IMR-90 (cell line): ENCODE data around the gene NUP58. TPM values are rescaled to one million over a fixed set of nuclear protein-coding genes. Genes with fewer than 3 reads are reported as not detected.

Experiments
- ATAC-seq: fragments of 200-7000 bp; cut with Tn5 transposase; 2 replicates; pipeline ENCODE4 v1.9.1; 2020; ENCODE audit warnings: low read depth, mild to moderate bottlenecking, moderate library complexity
- BruUV-seq: library from RNA; stranded (reverse); fragments of 400-500 nt; replicated peaks from 2 replicates; lab custom pipeline; 2021; lab: Mats Ljungman, UMichigan
- CTCF ChIA-PET: fragments of 300-600 bp; formaldehyde crosslinking; extraction: SDS; loops from one replicate; lab custom pipeline; 2021; ENCODE audit warnings: antibody characterized with exemption; lab: Yijun Ruan, JAX
- POLR2A ChIA-PET: fragments of 300-600 bp; sonication (Branson Sonifier 250); formaldehyde crosslinking; loops from one replicate; lab custom pipeline; 2022; ENCODE audit warnings: antibody characterized with exemption; ENCODE audit not compliant: unreplicated experiment; lab: Charles Lee
- DNase-seq: peaks from one replicate; pipeline ENCODE4 v3.0.0; 2013
- H2AFZ ChIP-seq: replicated peaks from 2 replicates; pipeline ENCODE3; 2013; ENCODE audit warnings: low read length, mild to moderate bottlenecking; ENCODE audit not compliant: poor library complexity
- H2AK5ac ChIP-seq: 2 replicates; pipeline ENCODE4 v1.6.1; 2013; ENCODE audit warnings: low read depth, low read length, inconsistent platforms
- H2AK9ac ChIP-seq: replicated peaks from 2 replicates; pipeline ENCODE3; 2013; ENCODE audit warnings: mild to moderate bottlenecking, low read depth, low read length, moderate library complexity; ENCODE audit not compliant: poor library complexity
- H2BK120ac ChIP-seq: 2 replicates; pipeline ENCODE4 v1.6.1; 2013; ENCODE audit warnings: low read depth, low read length, inconsistent platforms
- H2BK15ac ChIP-seq: 3 replicates; pipeline ENCODE4 v1.6.1; 2013; ENCODE audit warnings: low read depth, low read length, inconsistent platforms
- H2BK20ac ChIP-seq: 2 replicates; pipeline ENCODE4 v1.6.1; 2013; ENCODE audit warnings: low read depth, mild to moderate bottlenecking, inconsistent platforms, low read length, moderate library complexity
- H2BK5ac ChIP-seq: 2 replicates; pipeline ENCODE4 v1.6.1; 2013; ENCODE audit warnings: mild to moderate bottlenecking, low read depth, low read length, inconsistent platforms; ENCODE audit not compliant: poor library complexity, severe bottlenecking
- H3K14ac ChIP-seq: replicated peaks from 2 replicates; pipeline ENCODE4 v1.6.1; 2013; ENCODE audit warnings: low read depth, low read length, inconsistent platforms
- H3K18ac ChIP-seq: 2 replicates; pipeline ENCODE4 v1.6.1; 2013; ENCODE audit warnings: low read depth, low read length, control low read depth
- H3K23ac ChIP-seq: 2 replicates; pipeline ENCODE4 v1.6.1; 2013; ENCODE audit warnings: low read depth, low read length, inconsistent platforms
- H3K27ac ChIP-seq: 2 replicates; pipeline ENCODE4 v1.5.1; 2013; ENCODE audit warnings: mild to moderate bottlenecking, control low read depth, low read length; ENCODE audit not compliant: insufficient read depth
- H3K27me3 ChIP-seq: 2 replicates; pipeline ENCODE4 v1.6.1; 2013; ENCODE audit warnings: low read length; ENCODE audit not compliant: control insufficient read depth, insufficient read depth
- H3K36me3 ChIP-seq: 2 replicates; pipeline ENCODE4 v1.6.1; 2013; ENCODE audit warnings: low read length, mixed read lengths; ENCODE audit not compliant: control insufficient read depth, insufficient read depth
- H3K4ac ChIP-seq: 2 replicates; pipeline ENCODE4 v1.6.1; 2013; ENCODE audit warnings: low read depth, low read length, inconsistent platforms
- H3K4me1 ChIP-seq: 2 replicates; pipeline ENCODE4 v1.6.1; 2013; ENCODE audit warnings: low read length, mixed read lengths; ENCODE audit not compliant: control insufficient read depth, insufficient read depth
- H3K4me2 ChIP-seq: 2 replicates; pipeline ENCODE4 v1.6.1; 2013; ENCODE audit warnings: low read depth, mild to moderate bottlenecking, control low read depth, low read length, moderate library complexity
- H3K4me3 ChIP-seq: 2 replicates; pipeline ENCODE4 v1.5.1; 2013; ENCODE audit warnings: low read depth, mild to moderate bottlenecking, control low read depth, low read length, moderate library complexity; ENCODE audit not compliant: insufficient read depth
- H3K56ac ChIP-seq: 2 replicates; pipeline ENCODE4 v1.6.1; 2013; ENCODE audit warnings: low read length, inconsistent platforms; ENCODE audit not compliant: insufficient read depth; ENCODE audit errors: extremely low read depth
- H3K79me1 ChIP-seq, 2 experiments: 2 replicates each; pipeline ENCODE4 v1.6.1; 2013; ENCODE audit warnings: low read length in 2 of 2, inconsistent platforms in 1 of 2, low read depth in 1 of 2
- H3K9ac ChIP-seq: 2 replicates; pipeline ENCODE4 v1.6.1; 2013; ENCODE audit warnings: low read depth, low read length, control low read depth
- H3K9me1 ChIP-seq: 2 replicates; pipeline ENCODE4 v1.6.1; 2013; ENCODE audit warnings: low read length, inconsistent platforms; ENCODE audit not compliant: insufficient read depth
- H3K9me3 ChIP-seq: 2 replicates; pipeline ENCODE4 v1.6.1; 2013; ENCODE audit warnings: low read length; ENCODE audit not compliant: control insufficient read depth, insufficient read depth
- H4K20me1 ChIP-seq: 2 replicates; pipeline ENCODE4 v1.6.1; 2013; ENCODE audit warnings: low read length, inconsistent platforms; ENCODE audit not compliant: insufficient read depth
- H4K5ac ChIP-seq: 2 replicates; pipeline ENCODE4 v1.6.1; 2013; ENCODE audit warnings: mild to moderate bottlenecking, low read depth, low read length, control low read depth
- H4K8ac ChIP-seq, 2 experiments: 2 replicates each; pipeline ENCODE4 v1.6.1; 2013; ENCODE audit warnings: low read depth in 2 of 2, low read length in 2 of 2, control low read depth in 1 of 2, inconsistent platforms in 1 of 2
- H4K91ac ChIP-seq: 2 replicates; pipeline ENCODE4 v1.6.1; 2013; ENCODE audit warnings: low read depth, low read length, inconsistent platforms; ENCODE audit not compliant: insufficient read depth
- CHD1 ChIP-seq: IDR thresholded peaks from 2 replicates; pipeline ENCODE4 v1.6.1; 2012; ENCODE audit warnings: low read depth, low read length, improper control_type of control experiment
- MAFK ChIP-seq: IDR thresholded peaks from 2 replicates; pipeline ENCODE4 v1.6.1; 2012; ENCODE audit warnings: low read depth, low read length, improper control_type of control experiment
- MAZ ChIP-seq: IDR thresholded peaks from 2 replicates; pipeline ENCODE4 v1.6.1; 2012; ENCODE audit warnings: low read depth, mild to moderate bottlenecking, low read length, improper control_type of control experiment, moderate library complexity, borderline replicate concordance
- POLR2A ChIP-seq: IDR thresholded peaks from 2 replicates; pipeline ENCODE4 v1.6.1; 2012; ENCODE audit warnings: mild to moderate bottlenecking, low read depth, low read length
- RCOR1 ChIP-seq: IDR thresholded peaks from 2 replicates; pipeline ENCODE4 v1.6.1; 2012; ENCODE audit warnings: mild to moderate bottlenecking, low read length, improper control_type of control experiment; ENCODE audit not compliant: insufficient replicate concordance
- RFX5 ChIP-seq: IDR thresholded peaks from 2 replicates; pipeline ENCODE4 v1.8.0; 2012; ENCODE audit warnings: low read depth, mild to moderate bottlenecking, low read length, moderate library complexity
- WGBS, 2 experiments: methylation state at CpG; one replicate each; pipeline versions ENCODE4 v1.1.5 to v1.1.7; 2013; ENCODE audit warnings: missing lambda C conversion rate in 2 of 2; ENCODE audit not compliant: insufficient read length in 1 of 2; ENCODE audit errors: extremely low coverage in 2 of 2; 5-methylcytosine and 5-hydroxymethylcytosine counted together
- dilution Hi-C: fragments of 300-500 bp; cut with HindIII; formaldehyde crosslinking; loops from one replicate; pipeline ENCODE4 v1.14.3; 2018; ENCODE audit warnings: low sequenced_read_pairs; ENCODE audit not compliant: unreplicated experiment
- in situ Hi-C: fragments of 300-500 bp; cut with MboI; formaldehyde crosslinking; loops from 3 replicates; pipeline ENCODE4 v1.14.3; 2019; ENCODE audit warnings: low sequenced_read_pairs, inconsistent platforms, mixed read lengths
- intact Hi-C: fragments of 100-400 bp; cut with micrococcal nuclease; formaldehyde crosslinking; loops from 2 replicates; pipeline ENCODE4 v1.10.0; 2022
- polyA plus RNA-seq, 3 experiments: library from polyadenylated mRNA; depleted of rRNA; stranded (reverse); fragments of >200 nt; gene quantifications; 2 replicates each; pipeline ENCODE4 v1.2.3, GENCODE V29; 2012; ENCODE audit warnings: low replicate concordance in 1 of 3
- total RNA-seq: library from RNA; depleted of rRNA; stranded (reverse); fragments of >200 nt; gene quantifications from 2 replicates; pipeline ENCODE4 v1.2.3, GENCODE V29; 2012

The NUP58 gene
- total and polyA plus RNA-seq, 2 of the 4 experiments (the other 2 are of a cell fraction): 29.7 to 50.7 TPM

DNA sequence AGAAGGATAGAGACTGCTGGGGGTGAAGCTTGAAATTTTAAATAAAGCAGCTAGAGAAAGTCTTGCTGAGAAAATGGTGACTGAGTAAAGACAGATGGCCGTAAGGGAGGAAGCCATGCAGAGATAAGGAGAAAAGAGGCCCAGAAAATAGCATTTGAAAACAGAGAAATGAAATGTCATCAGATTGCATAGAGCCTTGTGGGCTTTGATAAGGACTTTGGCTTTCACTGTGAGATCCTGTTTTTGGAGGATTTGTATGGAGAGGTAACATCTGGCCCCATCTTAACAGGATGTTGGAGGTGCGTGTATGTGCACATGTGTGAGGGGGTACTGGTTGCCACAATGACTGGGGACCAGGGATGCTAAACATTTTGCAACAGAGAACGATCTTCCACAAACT is 50.8 kb downstream of the NUP58 start:
- H4K91ac ChIP-seq: no peak overlapping the region
- H2BK15ac ChIP-seq: no peak overlapping the region
- H2AFZ ChIP-seq: no peak overlapping the region
- H2AK5ac ChIP-seq: no peak overlapping the region
- H3K23ac ChIP-seq: no peak overlapping the region
- no peaks in the 10 kb centered on the region for H3K9me1 ChIP-seq
- no peaks in the 10 kb centered on the region for H4K20me1 ChIP-seq
- DNase-seq (no peak), ATAC-seq (no peak)
- TF ChIP-seq POLR2A (no peak), RFX5 (no peak), MAFK (no peak), RCOR1 (no peak), MAZ (no peak), CHD1 (no peak)
- no peak overlapping the region for H2AK9ac ChIP-seq
- H3K56ac ChIP-seq: no peak overlapping the region
- H3K4me3 ChIP-seq: no peak overlapping the region
- no peaks in the 10 kb centered on the region for H3K9me3 ChIP-seq
- no peak overlapping the region for H3K9ac ChIP-seq
- no peak overlapping the region for H3K27ac ChIP-seq
- H3K79me1 ChIP-seq: no peaks in the 10 kb centered on the region
- H3K14ac ChIP-seq: no peak overlapping the region
- BruUV-seq: no TSS peak
- in situ Hi-C loops: no loop called here
- H3K4me2 ChIP-seq: no peak overlapping the region
- no peak overlapping the region for H4K8ac ChIP-seq
- CTCF ChIA-PET: interaction anchor here (1.0 kb wide), 1 partner anchor 11 kb away, joined by 3 read pairs; no protein-coding TSS in a partner anchor
- no peaks in the 10 kb centered on the region for H3K36me3 ChIP-seq
- WGBS, 2 experiments: 0% methylated on average over 1 of the region's 3 CpGs; no CpG with 5 or more reads in 1 of the 2 experiments
- no peak overlapping the region for H2BK120ac ChIP-seq
- H4K5ac ChIP-seq: no peak overlapping the region
- no peak overlapping the region for H2BK20ac ChIP-seq
- POLR2A ChIA-PET: no interaction called here
- H3K4ac ChIP-seq: no peak overlapping the region
- intact Hi-C loops: no loop called here
- dilution Hi-C loops: no loop called here
- H3K27me3 ChIP-seq: peaks cover 5% of the 10 kb centered on the region
- H3K18ac ChIP-seq: no peak overlapping the region
- H2BK5ac ChIP-seq: no peak overlapping the region
- no peaks in the 10 kb centered on the region for H3K4me1 ChIP-seq
